AG10803 (cell line): ENCODE measurements around the gene CHD2.
"Not testable (repeated sequence)": the region's sequence is repeated elsewhere in the genome, so short reads cannot be mapped to it uniquely, and the experiment has no call there.

Experiments
- DNase-seq: peaks from one replicate; pipeline ENCODE4 v3.0.0; 2010; ENCODE audit warnings: low read depth
- H3K4me3 ChIP-seq: 2 replicates; pipeline ENCODE4 v1.5.1; 2011; ENCODE audit warnings: mild to moderate bottlenecking, low read length, control low read depth
- CTCF ChIP-seq: conservative IDR thresholded peaks from 2 replicates; pipeline ENCODE4 v1.5.1; 2011; ENCODE audit warnings: mild to moderate bottlenecking, low read length, control low read depth, inconsistent platforms

Gene CHD2

GRCh38 chr15:93030430-93031102 is 130.4 kb downstream of the CHD2 start:
- DNase-seq: peak; percentile 54
- TF ChIP-seq CTCF: peak; percentile 81
- no peak overlapping the region for H3K4me3 ChIP-seq

GRCh38 chr15:93031103-93031464 is 131.0 kb downstream of the CHD2 start:
- no peak for TF ChIP-seq CTCF
- DNase-seq: no peak
- H3K4me3 ChIP-seq: no peak overlapping the region

- H3K4me3 ChIP-seq, DNase-seq: not testable (repeated sequence)
Measured at GRCh38 chr15:93031557-93032384, 131.6 kb downstream of the CHD2 start.

- not testable (repeated sequence) for H3K4me3 ChIP-seq, DNase-seq
Measured at GRCh38 chr15:93032515-93033206, 132.5 kb downstream of the CHD2 start.

GRCh38 chr15:93033434-93034045 is 133.4 kb downstream of the CHD2 start:
- TF ChIP-seq CTCF: no peak
- no peak for DNase-seq
- H3K4me3 ChIP-seq: no peak overlapping the region

- no peak for DNase-seq
- no peak for TF ChIP-seq CTCF
- no peak overlapping the region for H3K4me3 ChIP-seq
Measured at GRCh38 chr15:93034512-93034911, 134.4 kb downstream of the CHD2 start.

GRCh38 chr15:93035092-93035915 is 135.2 kb downstream of the CHD2 start:
- no peak for DNase-seq
- TF ChIP-seq CTCF: no peak
- H3K4me3 ChIP-seq: no peak overlapping the region
